Measurements from ENCODE around the gene NOG. TPM values are rescaled to one million over a fixed set of nuclear protein-coding genes. Genes with fewer than 3 reads are reported as not detected.

Gene NOG
- total and polyA plus RNA-seq, 2 experiments from 2014 or later, result 0.39 to 0.66 TPM

DNA sequence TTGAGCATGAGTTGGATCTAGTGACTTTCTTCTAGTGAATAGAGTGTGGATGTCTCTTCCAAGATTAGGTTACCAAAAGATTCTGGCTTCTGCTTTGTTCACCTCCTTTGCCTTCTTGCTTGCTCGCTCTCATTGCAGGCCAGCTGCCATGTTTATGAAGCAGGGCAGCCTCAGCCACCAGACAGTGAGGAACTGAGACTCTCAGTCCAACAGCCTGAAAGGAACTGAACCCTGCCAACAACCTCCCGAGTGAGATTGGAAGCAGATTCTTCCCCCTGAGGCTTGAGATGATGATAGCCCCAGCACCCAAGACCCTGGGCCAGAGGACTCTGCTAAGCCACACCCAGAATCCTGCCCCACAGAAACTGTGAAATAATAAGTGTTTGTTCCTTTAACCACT lies 48.4 kb downstream of the NOG start:
- H3K9me2 ChIP-seq (ENCODE audit: insufficient read depth), result no peaks in the 10 kb centered on the region
- H3K4me3 Mint-ChIP-seq, result no peak overlapping the region

More for the DNA sequence above, 48.4 kb downstream of the NOG start:
- Histone ChIP-seq H3K4me3 (no peak overlapping the region), H4K20me1 (replicated peaks; ENCODE audit: insufficient read depth) (no peaks in the 10 kb centered on the region), H3F3A (replicated peaks; ENCODE audit: low read depth) (no peaks in the 10 kb centered on the region), H3K27me3 (ENCODE audit: insufficient read depth) (no peaks in the 10 kb centered on the region), H3K27ac (ENCODE audit: low read depth) (no peak overlapping the region), H2AFZ (no peak overlapping the region), H3K4me1 (ENCODE audit: insufficient read depth) (no peaks in the 10 kb centered on the region), H3K36me3 (ENCODE audit: insufficient read depth) (no peaks in the 10 kb centered on the region), H3K4me2 (no peak overlapping the region), H3K79me2 (replicated peaks; ENCODE audit: insufficient read depth) (no peaks in the 10 kb centered on the region)
- H3K9me3 Mint-ChIP-seq, result no peaks in the 10 kb centered on the region
- H3K27me3 Mint-ChIP-seq (ENCODE audit: insufficient read depth, low read depth, poor library complexity), result no peaks in the 10 kb centered on the region
- peaks cover 7% of the 10 kb centered on the region; the same call in 2 of the 3 replicates for H3K4me1 Mint-ChIP-seq
- no peak overlapping the region for H3K27ac Mint-ChIP-seq
- no peaks in the 10 kb centered on the region for H3K36me3 Mint-ChIP-seq (ENCODE audit: low read depth)
- ATAC-seq (no peak), DNase-seq (ENCODE audit: low spot score) (no peak)
- TF ChIP-seq ZNF114 (CRISPR knock-in tag; IDR thresholded peaks at IDR 0.05), result no peak
- TF ChIP-seq, protein P1, sequence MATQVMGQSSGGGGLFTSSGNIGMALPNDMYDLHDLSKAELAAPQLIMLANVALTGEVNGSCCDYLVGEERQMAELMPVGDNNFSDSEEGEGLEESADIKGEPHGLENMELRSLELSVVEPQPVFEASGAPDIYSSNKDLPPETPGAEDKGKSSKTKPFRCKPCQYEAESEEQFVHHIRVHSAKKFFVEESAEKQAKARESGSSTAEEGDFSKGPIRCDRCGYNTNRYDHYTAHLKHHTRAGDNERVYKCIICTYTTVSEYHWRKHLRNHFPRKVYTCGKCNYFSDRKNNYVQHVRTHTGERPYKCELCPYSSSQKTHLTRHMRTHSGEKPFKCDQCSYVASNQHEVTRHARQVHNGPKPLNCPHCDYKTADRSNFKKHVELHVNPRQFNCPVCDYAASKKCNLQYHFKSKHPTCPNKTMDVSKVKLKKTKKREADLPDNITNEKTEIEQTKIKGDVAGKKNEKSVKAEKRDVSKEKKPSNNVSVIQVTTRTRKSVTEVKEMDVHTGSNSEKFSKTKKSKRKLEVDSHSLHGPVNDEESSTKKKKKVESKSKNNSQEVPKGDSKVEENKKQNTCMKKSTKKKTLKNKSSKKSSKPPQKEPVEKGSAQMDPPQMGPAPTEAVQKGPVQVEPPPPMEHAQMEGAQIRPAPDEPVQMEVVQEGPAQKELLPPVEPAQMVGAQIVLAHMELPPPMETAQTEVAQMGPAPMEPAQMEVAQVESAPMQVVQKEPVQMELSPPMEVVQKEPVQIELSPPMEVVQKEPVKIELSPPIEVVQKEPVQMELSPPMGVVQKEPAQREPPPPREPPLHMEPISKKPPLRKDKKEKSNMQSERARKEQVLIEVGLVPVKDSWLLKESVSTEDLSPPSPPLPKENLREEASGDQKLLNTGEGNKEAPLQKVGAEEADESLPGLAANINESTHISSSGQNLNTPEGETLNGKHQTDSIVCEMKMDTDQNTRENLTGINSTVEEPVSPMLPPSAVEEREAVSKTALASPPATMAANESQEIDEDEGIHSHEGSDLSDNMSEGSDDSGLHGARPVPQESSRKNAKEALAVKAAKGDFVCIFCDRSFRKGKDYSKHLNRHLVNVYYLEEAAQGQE (IDR thresholded peaks at IDR 0.05; ENCODE audit: unreplicated experiment), result no peak
- TF ChIP-seq ETS1 (IDR thresholded peaks at IDR 0.05), result no peak
- TF ChIP-seq POLR2AphosphoS5 (IDR thresholded peaks at IDR 0.05; ENCODE audit: low read depth), result no peak
- no peak for TF ChIP-seq EZH2phosphoT487 (IDR thresholded peaks at IDR 0.05; ENCODE audit: unreplicated experiment)
- TF ChIP-seq, protein P2, sequence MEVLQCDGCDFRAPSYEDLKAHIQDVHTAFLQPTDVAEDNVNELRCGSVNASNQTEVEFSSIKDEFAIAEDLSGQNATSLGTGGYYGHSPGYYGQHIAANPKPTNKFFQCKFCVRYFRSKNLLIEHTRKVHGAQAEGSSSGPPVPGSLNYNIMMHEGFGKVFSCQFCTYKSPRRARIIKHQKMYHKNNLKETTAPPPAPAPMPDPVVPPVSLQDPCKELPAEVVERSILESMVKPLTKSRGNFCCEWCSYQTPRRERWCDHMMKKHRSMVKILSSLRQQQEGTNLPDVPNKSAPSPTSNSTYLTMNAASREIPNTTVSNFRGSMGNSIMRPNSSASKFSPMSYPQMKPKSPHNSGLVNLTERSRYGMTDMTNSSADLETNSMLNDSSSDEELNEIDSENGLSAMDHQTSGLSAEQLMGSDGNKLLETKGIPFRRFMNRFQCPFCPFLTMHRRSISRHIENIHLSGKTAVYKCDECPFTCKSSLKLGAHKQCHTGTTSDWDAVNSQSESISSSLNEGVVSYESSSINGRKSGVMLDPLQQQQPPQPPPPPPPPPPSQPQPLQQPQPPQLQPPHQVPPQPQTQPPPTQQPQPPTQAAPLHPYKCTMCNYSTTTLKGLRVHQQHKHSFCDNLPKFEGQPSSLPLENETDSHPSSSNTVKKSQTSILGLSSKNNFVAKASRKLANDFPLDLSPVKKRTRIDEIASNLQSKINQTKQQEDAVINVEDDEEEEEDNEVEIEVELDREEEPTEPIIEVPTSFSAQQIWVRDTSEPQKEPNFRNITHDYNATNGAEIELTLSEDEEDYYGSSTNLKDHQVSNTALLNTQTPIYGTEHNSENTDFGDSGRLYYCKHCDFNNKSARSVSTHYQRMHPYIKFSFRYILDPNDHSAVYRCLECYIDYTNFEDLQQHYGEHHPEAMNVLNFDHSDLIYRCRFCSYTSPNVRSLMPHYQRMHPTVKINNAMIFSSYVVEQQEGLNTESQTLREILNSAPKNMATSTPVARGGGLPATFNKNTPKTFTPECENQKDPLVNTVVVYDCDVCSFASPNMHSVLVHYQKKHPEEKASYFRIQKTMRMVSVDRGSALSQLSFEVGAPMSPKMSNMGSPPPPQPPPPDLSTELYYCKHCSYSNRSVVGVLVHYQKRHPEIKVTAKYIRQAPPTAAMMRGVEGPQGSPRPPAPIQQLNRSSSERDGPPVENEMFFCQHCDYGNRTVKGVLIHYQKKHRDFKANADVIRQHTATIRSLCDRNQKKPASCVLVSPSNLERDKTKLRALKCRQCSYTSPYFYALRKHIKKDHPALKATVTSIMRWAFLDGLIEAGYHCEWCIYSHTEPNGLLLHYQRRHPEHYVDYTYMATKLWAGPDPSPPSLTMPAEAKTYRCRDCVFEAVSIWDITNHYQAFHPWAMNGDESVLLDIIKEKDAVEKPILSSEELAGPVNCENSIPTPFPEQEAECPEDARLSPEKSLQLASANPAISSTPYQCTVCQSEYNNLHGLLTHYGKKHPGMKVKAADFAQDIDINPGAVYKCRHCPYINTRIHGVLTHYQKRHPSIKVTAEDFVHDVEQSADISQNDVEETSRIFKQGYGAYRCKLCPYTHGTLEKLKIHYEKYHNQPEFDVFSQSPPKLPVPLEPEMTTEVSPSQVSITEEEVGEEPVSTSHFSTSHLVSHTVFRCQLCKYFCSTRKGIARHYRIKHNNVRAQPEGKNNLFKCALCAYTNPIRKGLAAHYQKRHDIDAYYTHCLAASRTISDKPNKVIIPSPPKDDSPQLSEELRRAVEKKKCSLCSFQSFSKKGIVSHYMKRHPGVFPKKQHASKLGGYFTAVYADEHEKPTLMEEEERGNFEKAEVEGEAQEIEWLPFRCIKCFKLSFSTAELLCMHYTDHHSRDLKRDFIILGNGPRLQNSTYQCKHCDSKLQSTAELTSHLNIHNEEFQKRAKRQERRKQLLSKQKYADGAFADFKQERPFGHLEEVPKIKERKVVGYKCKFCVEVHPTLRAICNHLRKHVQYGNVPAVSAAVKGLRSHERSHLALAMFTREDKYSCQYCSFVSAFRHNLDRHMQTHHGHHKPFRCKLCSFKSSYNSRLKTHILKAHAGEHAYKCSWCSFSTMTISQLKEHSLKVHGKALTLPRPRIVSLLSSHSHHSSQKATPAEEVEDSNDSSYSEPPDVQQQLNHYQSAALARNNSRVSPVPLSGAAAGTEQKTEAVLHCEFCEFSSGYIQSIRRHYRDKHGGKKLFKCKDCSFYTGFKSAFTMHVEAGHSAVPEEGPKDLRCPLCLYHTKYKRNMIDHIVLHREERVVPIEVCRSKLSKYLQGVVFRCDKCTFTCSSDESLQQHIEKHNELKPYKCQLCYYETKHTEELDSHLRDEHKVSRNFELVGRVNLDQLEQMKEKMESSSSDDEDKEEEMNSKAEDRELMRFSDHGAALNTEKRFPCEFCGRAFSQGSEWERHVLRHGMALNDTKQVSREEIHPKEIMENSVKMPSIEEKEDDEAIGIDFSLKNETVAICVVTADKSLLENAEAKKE (CRISPR knock-in tag; IDR thresholded peaks at IDR 0.05), result no peak
- TF ChIP-seq JUNB (IDR thresholded peaks at IDR 0.05; ENCODE audit: unreplicated experiment), result no peak
- TF ChIP-seq ZNF331 (CRISPR knock-in tag; IDR thresholded peaks at IDR 0.05; ENCODE audit: low read depth), result no peak
- TF ChIP-seq NANOG (IDR thresholded peaks at IDR 0.05; ENCODE audit: borderline replicate concordance), result no peak
- TF ChIP-seq CTCF (conservative IDR thresholded peaks at IDR 0.05; ENCODE audit: low read depth in 2 of 2), result no peak
- TF ChIP-seq EZH2 (IDR thresholded peaks at IDR 0.05; ENCODE audit: low read depth, unreplicated experiment), result no peak
- TF ChIP-seq CREB1 (CRISPR knock-in tag; IDR thresholded peaks at IDR 0.05; ENCODE audit: low read depth), result no peak
- no peak for TF ChIP-seq STAT1 (IDR thresholded peaks at IDR 0.05; ENCODE audit: unreplicated experiment)

Measured in GM23338 (cell line).